Subcutaneous abdominal adipose tissue (tissue), 5 donors: ENCODE results near the gene RADIL.

ENCODE experiments used
- H3K27ac ChIP-seq: one replicate; pipeline ENCODE4 v1.7.0; 2013; ENCODE audit warnings: low read depth, mild to moderate bottlenecking, inconsistent platforms, low read length, moderate library complexity
- H3K27me3 ChIP-seq, 5 donors: one replicate each; pipeline ENCODE4 v1.7.0; 2013; ENCODE audit warnings: low read length in 5 of 5, inconsistent platforms in 1 of 5; ENCODE audit not compliant: control insufficient read depth in 5 of 5, insufficient read depth in 4 of 5
- H3K36me3 ChIP-seq, 5 donors: one replicate each; pipeline ENCODE4 v1.7.0; 2013; ENCODE audit warnings: low read length in 5 of 5; ENCODE audit not compliant: control insufficient read depth in 5 of 5, insufficient read depth in 5 of 5
- H3K4me1 ChIP-seq, 5 donors: one replicate each; pipeline ENCODE4 v1.7.0; 2013; ENCODE audit warnings: low read length in 5 of 5, mild to moderate bottlenecking in 3 of 5, moderate library complexity in 1 of 5; ENCODE audit not compliant: control insufficient read depth in 5 of 5, insufficient read depth in 5 of 5
- H3K4me3 ChIP-seq, 5 donors: one replicate each; pipeline ENCODE4 v1.7.0; 2013; ENCODE audit warnings: low read length in 5 of 5, low read depth in 1 of 5
- H3K9ac ChIP-seq, 5 donors: one replicate each; pipeline ENCODE4 v1.7.0; 2013; ENCODE audit warnings: low read length in 5 of 5, mild to moderate bottlenecking in 4 of 5, moderate library complexity in 3 of 5
- H3K9me3 ChIP-seq, 5 donors: one replicate each; pipeline ENCODE4 v1.7.0; 2013; ENCODE audit warnings: low read length in 5 of 5; ENCODE audit not compliant: control insufficient read depth in 5 of 5
- donor health status: healthy.
- donor health status: healthy.
- donor health status: healthy.
- donor health status: healthy.
- donor health status: healthy.

Gene RADIL

DNA sequence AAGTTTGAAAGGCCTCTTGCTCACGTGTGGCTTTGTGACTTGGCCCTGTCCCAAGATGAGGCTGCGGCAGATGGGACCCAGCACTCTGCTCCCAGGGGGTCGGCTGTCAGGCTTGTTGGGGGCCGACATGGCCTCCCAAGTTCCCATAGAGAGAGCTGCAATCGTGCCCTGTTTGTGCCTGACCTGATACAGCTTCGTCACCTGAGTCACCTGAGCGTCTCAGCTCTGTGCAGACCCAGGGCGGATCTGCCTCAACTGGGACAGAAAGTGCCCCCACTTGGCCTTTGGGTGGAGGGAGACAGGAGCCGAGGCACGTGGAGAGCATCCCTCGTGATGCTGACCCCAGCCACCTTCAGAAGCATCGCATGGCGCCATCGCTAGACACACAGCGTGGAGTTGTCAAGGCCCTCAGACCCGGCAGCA lies 43.4 kb downstream of the RADIL start:
- H3K27me3 ChIP-seq: peaks cover 0 to 6% (median 3%) of the 10 kb centered on the region in 5 donors
- no peaks in the 10 kb centered on the region for H3K9me3 ChIP-seq
- H3K4me3 ChIP-seq: no peak overlapping the region
- H3K4me1 ChIP-seq: peaks cover 0 to 14% (median 0%) of the 10 kb centered on the region in 5 donors
- H3K9ac ChIP-seq: no peak overlapping the region
- peaks cover 0 to 11% (median 3%) of the 10 kb centered on the region in 5 donors for H3K36me3 ChIP-seq
- no peak overlapping the region for H3K27ac ChIP-seq

DNA sequence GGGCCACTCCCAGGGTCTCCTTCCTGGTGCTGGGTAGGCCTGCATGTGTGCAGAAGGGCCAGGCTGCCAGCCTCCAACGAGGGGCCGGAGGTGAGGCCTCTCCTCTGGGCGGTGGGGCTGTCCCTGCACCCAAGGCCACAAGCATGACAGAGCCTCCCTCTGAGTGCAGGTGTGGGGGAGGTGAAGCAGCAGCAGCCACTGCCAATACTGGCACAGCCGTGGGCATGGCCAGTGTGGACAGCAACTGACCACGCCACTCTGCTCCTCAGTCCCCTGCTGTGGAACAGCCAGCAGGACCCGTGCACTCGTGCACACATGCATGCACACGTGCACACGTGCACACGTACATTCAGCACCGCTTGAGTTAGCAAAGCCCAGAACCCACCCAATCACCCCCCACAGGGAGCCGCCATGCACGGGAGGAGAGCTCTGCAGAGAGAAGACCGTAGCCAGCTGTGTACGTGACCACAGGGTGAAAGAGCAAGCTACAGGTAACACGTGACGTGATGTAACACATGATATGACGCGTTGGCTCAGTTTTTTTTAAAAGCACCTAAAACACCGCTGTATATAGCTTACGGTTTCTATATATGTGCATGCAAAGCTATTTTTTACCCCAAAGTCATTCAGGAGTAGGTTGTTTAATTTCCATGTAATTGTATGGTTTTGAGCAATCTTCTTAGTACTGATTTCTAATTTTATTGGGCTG lies 44.7 kb downstream of the RADIL start:
- Histone ChIP-seq H3K9me3 (no peaks in the 10 kb centered on the region), H3K9ac (no peak overlapping the region), H3K4me1 (peaks cover 0 to 14% (median 0%) of the 10 kb centered on the region in 5 donors), H3K4me3 (no peak overlapping the region), H3K27me3 (peaks cover 0 to 6% (median 3%) of the 10 kb centered on the region in 5 donors), H3K36me3 (peaks cover 0 to 22% (median 4%) of the 10 kb centered on the region in 5 donors), H3K27ac (no peak overlapping the region)

- peaks cover 0 to 14% (median 0%) of the 10 kb centered on the region in 5 donors for H3K4me1 ChIP-seq
- peaks cover 0 to 6% (median 3%) of the 10 kb centered on the region in 5 donors for H3K27me3 ChIP-seq
- no peak overlapping the region for H3K4me3 ChIP-seq
- H3K36me3 ChIP-seq: peaks cover 0 to 26% (median 6%) of the 10 kb centered on the region in 5 donors
- H3K9ac ChIP-seq: no peak overlapping the region
- H3K9me3 ChIP-seq: no peaks in the 10 kb centered on the region
- no peak overlapping the region for H3K27ac ChIP-seq
Measured at GRCh38 chr7:4837803-4838625, 45.5 kb downstream of the RADIL start.

- Histone ChIP-seq H3K36me3 (peaks cover 0 to 30% (median 6%) of the 10 kb centered on the region in 5 donors), H3K4me1 (peaks cover 0 to 14% (median 0%) of the 10 kb centered on the region in 5 donors), H3K9me3 (no peaks in the 10 kb centered on the region), H3K9ac (no peak overlapping the region), H3K4me3 (no peak overlapping the region), H3K27ac (no peak overlapping the region), H3K27me3 (peaks cover 0 to 6% (median 3%) of the 10 kb centered on the region in 5 donors)
Measured at GRCh38 chr7:4837041-4837802, 46.3 kb downstream of the RADIL start.

GRCh38 chr7:4836206-4836661 lies 47.3 kb downstream of the RADIL start:
- H3K4me1 ChIP-seq: peaks cover 0 to 14% (median 0%) of the 10 kb centered on the region in 5 donors
- H3K9ac ChIP-seq: no peak overlapping the region
- H3K27ac ChIP-seq: no peak overlapping the region
- H3K36me3 ChIP-seq: peaks cover 0 to 30% (median 6%) of the 10 kb centered on the region in 5 donors
- peaks cover 0 to 6% (median 3%) of the 10 kb centered on the region in 5 donors for H3K27me3 ChIP-seq
- no peaks in the 10 kb centered on the region for H3K9me3 ChIP-seq
- H3K4me3 ChIP-seq: no peak overlapping the region

DNA sequence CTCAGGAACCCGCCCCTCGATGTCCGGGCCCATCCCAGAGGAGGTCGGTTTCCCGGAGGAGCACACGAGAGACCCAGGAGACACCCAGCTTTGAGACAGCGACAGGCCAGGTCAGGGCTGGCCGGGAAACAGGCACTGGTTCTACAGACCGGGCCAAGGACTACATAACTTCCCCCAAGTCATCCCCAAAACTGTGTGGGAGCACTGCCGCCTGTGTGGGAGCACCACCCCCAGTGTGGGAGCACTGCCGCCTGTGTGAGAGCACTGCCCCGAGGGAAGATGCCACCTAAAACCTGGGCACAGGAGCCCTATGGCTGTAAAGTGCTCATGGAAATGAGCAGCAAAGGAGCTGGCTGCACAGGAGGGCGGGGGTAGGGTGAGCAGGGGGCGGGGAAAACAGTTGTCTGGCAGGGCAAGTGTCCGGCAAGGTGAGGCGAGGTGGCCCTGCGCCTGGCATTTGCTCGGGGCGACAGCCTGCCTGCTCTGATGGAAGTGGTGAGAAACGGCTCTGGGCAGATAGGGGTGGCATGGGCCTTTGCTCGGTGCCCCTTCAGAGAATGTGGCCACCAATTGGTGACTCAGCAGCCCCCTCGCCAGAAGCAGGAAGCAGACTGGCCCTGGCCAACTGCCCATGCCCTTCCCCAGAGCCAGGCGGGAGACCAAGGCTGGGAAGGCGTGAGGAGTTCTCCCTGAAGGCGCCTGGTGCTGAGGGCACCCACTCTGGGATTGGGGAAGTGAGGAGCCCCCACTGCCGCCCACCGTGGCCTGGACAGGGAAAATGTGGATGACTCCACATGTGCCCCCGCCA lies 47.9 kb downstream of the RADIL start:
- H3K27me3 ChIP-seq: peaks cover 0 to 6% (median 3%) of the 10 kb centered on the region in 5 donors
- H3K4me1 ChIP-seq: peaks cover 0 to 14% (median 0%) of the 10 kb centered on the region in 5 donors
- H3K9ac ChIP-seq: no peak overlapping the region
- no peak overlapping the region for H3K4me3 ChIP-seq
- no peaks in the 10 kb centered on the region for H3K9me3 ChIP-seq
- no peak overlapping the region for H3K27ac ChIP-seq
- peaks cover 0 to 30% (median 6%) of the 10 kb centered on the region in 5 donors for H3K36me3 ChIP-seq

DNA sequence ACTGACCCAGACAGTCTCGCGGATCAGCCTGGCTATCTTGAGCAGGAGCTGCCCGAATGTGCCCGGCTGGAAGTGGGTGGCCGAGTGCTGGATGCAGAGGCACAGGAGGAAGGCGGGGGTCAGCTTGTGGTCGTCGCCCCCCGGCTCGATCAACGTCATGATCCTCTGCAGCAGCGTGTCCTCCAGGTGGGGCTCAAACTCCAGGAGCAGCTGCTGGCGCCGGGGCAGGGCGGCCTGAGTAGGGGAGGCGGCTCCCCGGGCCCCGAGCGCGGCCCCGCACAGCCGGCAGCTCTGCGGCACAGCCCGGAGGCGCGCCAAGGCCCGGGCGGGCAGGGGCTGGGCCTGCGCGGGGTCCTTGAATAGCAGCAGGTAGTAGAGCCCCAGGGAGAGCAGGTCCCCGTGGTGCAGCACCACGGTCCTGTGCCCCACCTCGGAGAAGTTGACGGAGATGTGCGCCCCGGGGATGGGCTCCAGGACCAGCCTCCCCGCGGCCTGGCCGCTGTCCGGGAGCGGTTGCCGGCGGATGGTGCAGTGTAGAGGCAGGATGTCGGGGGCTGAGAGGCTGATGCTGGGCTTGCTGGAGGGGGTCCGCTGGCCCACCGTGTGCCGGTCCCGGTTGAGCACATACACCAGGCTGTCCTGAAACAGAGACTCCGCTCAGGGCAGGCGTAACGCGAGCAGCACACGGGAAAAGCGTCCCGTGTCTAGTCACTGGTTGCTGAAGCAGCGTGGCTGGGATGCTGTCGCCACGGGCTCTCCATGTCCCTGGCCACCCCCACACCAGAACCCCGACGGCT lies 48.7 kb downstream of the RADIL start:
- Histone ChIP-seq H3K9me3 (no peaks in the 10 kb centered on the region), H3K36me3 (peaks cover 0 to 30% (median 6%) of the 10 kb centered on the region in 5 donors), H3K27ac (no peak overlapping the region)

DNA sequence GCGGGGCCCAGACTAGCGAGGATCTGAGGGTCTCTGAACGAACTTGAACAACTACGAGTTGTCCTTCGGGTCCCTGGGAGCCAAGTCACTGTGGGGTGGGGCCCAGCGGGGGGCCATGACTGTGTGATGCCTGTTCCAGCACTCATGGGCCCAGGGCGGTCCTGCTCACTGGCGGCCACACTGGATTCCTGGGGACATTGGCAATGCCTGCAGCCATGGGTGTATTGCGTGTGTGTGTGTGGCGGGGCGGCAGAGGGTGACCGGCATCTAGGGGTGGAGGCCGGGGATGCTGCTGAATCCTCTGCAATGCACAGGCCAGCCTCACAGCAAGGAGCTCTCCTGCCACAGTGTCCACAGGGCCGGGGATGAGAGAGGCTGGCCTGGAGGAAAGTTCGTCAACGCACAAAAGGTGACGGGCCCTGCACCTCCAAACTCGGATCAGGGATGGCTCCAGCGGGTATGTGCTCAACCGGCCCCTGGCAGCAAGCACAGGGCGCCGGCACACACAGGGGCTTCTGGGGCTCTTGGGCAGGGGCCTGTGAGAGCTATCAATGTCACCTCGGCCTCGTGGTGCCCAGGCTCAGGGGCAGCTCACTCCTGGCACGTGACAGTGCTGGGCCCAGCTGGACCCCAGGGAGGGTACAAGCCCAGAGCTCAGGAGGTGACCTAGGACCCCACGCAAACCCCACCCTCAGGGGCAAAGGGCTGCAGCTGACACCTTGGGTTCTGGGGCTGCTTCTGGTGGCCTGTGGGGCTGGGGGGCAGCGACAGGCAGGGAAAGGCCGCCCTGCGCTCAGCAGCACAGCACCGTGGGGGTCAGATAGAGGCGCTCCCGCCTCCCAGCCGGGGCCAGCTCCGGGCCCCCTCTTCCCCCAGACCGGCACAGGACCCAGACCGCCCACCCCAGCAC lies 49.6 kb downstream of the RADIL start:
- peaks cover 0 to 14% (median 0%) of the 10 kb centered on the region in 5 donors for H3K4me1 ChIP-seq
- H3K27ac ChIP-seq: no peak overlapping the region
- no peaks in the 10 kb centered on the region for H3K9me3 ChIP-seq
- H3K27me3 ChIP-seq: peaks cover 0 to 6% (median 3%) of the 10 kb centered on the region in 5 donors
- H3K9ac ChIP-seq: no peak overlapping the region
- peaks cover 0 to 30% (median 6%) of the 10 kb centered on the region in 5 donors for H3K36me3 ChIP-seq
- no peak overlapping the region for H3K4me3 ChIP-seq

More for the DNA sequence above, 48.7 kb downstream of the RADIL start:
- H3K4me3 ChIP-seq: no peak overlapping the region
- H3K4me1 ChIP-seq: peaks cover 0 to 14% (median 0%) of the 10 kb centered on the region in 5 donors
- peaks cover 0 to 6% (median 3%) of the 10 kb centered on the region in 5 donors for H3K27me3 ChIP-seq
- H3K9ac ChIP-seq: no peak overlapping the region
